ENCODE measurements around the gene ADCK1. TPM values are rescaled to one million over a fixed set of nuclear protein-coding genes. Genes with fewer than 3 reads are reported as not detected.

ADCK1 gene
- polyA plus RNA-seq, 2 of the 4 experiments (the other 2 are of a cell fraction), result 6.6 to 8.1 TPM

DNA sequence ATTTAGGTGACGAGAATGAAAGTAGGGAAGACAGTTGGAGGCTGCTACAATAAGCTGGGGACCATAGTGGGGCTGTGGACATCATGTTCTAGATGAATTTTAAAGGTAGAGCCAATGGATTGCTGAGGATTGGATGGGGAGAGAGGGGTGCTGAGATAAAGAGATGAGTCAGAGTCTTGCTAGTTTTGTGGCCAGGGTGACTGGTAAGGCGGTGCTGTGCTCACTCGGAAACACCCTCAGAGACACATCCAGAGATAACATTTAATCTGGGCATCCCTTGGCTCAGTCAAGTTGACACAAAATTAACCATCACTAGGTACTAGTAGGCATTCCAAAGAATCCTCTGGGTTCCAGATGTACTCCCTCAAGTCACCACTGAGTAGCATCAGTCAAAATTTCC is 170.7 kb downstream of the ADCK1 start:
- Histone ChIP-seq H3K4me1 (no peaks in the 10 kb centered on the region), H3K4me3 (no peak overlapping the region), H3K4me2 (no peak overlapping the region), H3K27ac (no peak overlapping the region), H3K9me3 (no peaks in the 10 kb centered on the region)
- no peak for ATAC-seq
- no peak for TF ChIP-seq RCOR1 (IDR thresholded peaks at IDR 0.05; ENCODE audit: low read depth, low read length)
- no peak for TF ChIP-seq MAZ (IDR thresholded peaks at IDR 0.05; ENCODE audit: borderline replicate concordance, low read depth, low read length)
- no peak for TF ChIP-seq MYC (IDR thresholded peaks at IDR 0.05; ENCODE audit: borderline replicate concordance, low read length)
- TF ChIP-seq CHD2 (IDR thresholded peaks at IDR 0.05; ENCODE audit: low read length, partially characterized antibody), result no peak
- TF ChIP-seq CEBPB (IDR thresholded peaks at IDR 0.05), result no peak
- TF ChIP-seq GATA3 (IDR thresholded peaks at IDR 0.05; ENCODE audit: borderline replicate concordance), result no peak
- no peak for TF ChIP-seq FOSB (CRISPR knock-in tag; IDR thresholded peaks at IDR 0.05)
- TF ChIP-seq RAD21 (conservative IDR thresholded peaks at IDR 0.05 in 1 of 2, IDR thresholded peaks at IDR 0.05 in 1 of 2), result no peak
- TF ChIP-seq, protein P1, sequence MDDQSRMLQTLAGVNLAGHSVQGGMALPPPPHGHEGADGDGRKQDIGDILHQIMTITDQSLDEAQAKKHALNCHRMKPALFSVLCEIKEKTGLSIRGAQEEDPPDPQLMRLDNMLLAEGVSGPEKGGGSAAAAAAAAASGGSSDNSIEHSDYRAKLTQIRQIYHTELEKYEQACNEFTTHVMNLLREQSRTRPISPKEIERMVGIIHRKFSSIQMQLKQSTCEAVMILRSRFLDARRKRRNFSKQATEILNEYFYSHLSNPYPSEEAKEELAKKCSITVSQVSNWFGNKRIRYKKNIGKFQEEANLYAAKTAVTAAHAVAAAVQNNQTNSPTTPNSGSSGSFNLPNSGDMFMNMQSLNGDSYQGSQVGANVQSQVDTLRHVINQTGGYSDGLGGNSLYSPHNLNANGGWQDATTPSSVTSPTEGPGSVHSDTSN (IDR thresholded peaks at IDR 0.05), result no peak
- TF ChIP-seq, protein P2, sequence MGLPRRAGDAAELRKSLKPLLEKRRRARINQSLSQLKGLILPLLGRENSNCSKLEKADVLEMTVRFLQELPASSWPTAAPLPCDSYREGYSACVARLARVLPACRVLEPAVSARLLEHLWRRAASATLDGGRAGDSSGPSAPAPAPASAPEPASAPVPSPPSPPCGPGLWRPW (IDR thresholded peaks at IDR 0.05), result no peak
- TF ChIP-seq, protein P3, sequence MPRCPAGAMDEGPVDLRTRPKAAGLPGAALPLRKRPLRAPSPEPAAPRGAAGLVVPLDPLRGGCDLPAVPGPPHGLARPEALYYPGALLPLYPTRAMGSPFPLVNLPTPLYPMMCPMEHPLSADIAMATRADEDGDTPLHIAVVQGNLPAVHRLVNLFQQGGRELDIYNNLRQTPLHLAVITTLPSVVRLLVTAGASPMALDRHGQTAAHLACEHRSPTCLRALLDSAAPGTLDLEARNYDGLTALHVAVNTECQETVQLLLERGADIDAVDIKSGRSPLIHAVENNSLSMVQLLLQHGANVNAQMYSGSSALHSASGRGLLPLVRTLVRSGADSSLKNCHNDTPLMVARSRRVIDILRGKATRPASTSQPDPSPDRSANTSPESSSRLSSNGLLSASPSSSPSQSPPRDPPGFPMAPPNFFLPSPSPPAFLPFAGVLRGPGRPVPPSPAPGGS (IDR thresholded peaks at IDR 0.05), result no peak
- TF ChIP-seq, protein P4, sequence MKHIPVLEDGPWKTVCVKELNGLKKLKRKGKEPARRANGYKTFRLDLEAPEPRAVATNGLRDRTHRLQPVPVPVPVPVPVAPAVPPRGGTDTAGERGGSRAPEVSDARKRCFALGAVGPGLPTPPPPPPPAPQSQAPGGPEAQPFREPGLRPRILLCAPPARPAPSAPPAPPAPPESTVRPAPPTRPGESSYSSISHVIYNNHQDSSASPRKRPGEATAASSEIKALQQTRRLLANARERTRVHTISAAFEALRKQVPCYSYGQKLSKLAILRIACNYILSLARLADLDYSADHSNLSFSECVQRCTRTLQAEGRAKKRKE (CRISPR knock-in tag; IDR thresholded peaks at IDR 0.05; ENCODE audit: low read depth), result no peak
- no peak for TF ChIP-seq HOXB13 (CRISPR knock-in tag; IDR thresholded peaks at IDR 0.05; ENCODE audit: low read depth)
- no peak for TF ChIP-seq KDM1A (IDR thresholded peaks at IDR 0.05; ENCODE audit: low read depth)
- WGBS (ENCODE audit: missing lambda C conversion rate), result 57% methylated on average over 3 of the region's 3 CpGs
- no peak for FAIRE-seq
- ChIA-PET CTCF (interaction anchor here (0.5 to 1.3 kb wide), 2 partner anchors 22 to 1089 kb away, joined by 3 to 4 read pairs; no protein-coding TSS in a partner anchor), POLR2A (no interaction called here)
- no peak for DNase-seq (ENCODE audit: low read depth in 1 of 2, low spot score in 1 of 2)

DNA sequence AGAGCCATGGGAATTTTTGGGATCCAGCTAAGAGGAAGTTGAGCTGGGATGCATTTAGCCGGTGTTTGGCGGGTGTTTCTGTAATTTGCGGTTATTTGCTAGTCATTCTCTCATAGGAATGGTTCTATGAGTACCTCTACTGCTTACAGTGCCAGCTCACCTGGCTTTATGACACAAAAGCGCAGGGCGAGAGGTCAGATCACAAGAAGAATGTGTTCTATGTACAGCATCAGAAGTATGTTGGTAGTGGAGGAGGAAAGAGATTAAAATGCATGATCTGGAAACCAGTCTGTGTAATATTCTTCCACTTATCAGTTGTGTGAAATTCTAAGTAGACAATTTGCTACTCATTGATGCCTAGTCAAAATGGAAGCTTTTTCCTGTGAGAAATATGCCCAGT is 173.3 kb downstream of the ADCK1 start:
- 35% methylated on average over 5 of the region's 5 CpGs for WGBS (ENCODE audit: missing lambda C conversion rate)
- ATAC-seq (no peak), DNase-seq (ENCODE audit: low read depth in 1 of 2, low spot score in 1 of 2) (no peak), FAIRE-seq (no peak)
- no peak overlapping the region for H3K27ac ChIP-seq
- H3K4me1 ChIP-seq, result no peaks in the 10 kb centered on the region
- ChIA-PET CTCF (interaction anchor here (1.4 kb wide), 1 partner anchor 111 kb away, joined by 3 read pairs; no protein-coding TSS in a partner anchor), POLR2A (no interaction called here)
- TF ChIP-seq GATA3 (IDR thresholded peaks at IDR 0.05; ENCODE audit: borderline replicate concordance), result no peak
- TF ChIP-seq EHMT2 (IDR thresholded peaks at IDR 0.05; ENCODE audit: low read depth), result no peak
- TF ChIP-seq, protein P3 (IDR thresholded peaks at IDR 0.05), result no peak
- H3K4me2 ChIP-seq, result no peak overlapping the region
- no peak overlapping the region for H3K4me3 ChIP-seq
- H3K9me3 ChIP-seq, result no peaks in the 10 kb centered on the region

DNA sequence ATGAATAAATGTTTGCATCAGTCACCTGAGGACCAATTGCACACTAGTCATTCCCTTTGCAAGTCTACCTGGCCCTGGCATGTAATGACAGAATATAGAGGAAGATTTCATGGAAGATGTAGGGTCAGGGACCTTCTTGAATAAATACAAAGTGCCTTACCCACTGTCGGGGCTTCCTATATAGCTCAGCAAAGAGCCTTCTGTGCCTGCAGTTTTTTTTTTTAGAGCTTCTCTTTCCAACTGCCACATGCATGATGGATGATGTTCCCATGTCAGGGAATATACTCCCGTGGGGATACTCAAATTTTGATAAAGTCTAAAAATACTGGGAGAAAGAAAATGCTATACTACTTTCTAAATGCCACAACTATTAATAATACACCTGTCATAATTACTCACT is 176.7 kb downstream of the ADCK1 start:
- Histone ChIP-seq H3K27ac (no peak overlapping the region), H3K4me1 (no peaks in the 10 kb centered on the region), H3K4me2 (no peak overlapping the region), H3K4me3 (no peak overlapping the region), H3K9me3 (no peaks in the 10 kb centered on the region)
- no peak for ATAC-seq
- ChIA-PET CTCF (interaction anchor here (0.7 to 0.8 kb wide), 2 partner anchors 21 to 91 kb away, joined by 3 read pairs; no protein-coding TSS in a partner anchor), POLR2A (no interaction called here)
- TF ChIP-seq CEBPB (IDR thresholded peaks at IDR 0.05), result no peak
- FAIRE-seq, result no peak
- WGBS (ENCODE audit: missing lambda C conversion rate), result 1% methylated on average over 2 of the region's 2 CpGs
- DNase-seq (ENCODE audit: low read depth in 1 of 2, low spot score in 1 of 2), result no peak
